ENCODE results near the gene SESTD1.
"Not testable (repeated sequence)": the region's sequence is repeated elsewhere in the genome, so short reads cannot be mapped to it uniquely, and the experiment has no call there.

SESTD1 gene

DNA sequence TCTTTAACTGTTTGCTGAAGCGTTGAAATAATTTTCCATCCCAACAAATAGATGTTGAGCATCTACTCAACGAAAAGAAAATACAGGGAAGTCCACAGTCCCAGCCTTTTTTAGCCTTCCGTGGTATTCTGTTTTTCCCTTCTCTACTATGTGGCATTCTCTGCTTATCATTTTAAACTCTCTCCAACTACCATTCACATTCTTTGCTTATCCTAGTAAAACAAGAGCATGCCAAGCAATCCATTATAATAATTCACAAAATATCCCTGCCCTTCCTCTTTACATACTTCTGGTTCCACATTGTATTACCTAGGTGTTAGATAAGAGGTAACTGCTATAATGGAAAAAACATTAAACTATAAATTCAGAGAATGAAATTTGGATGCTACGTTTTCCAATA lies 1.6 kb upstream of the SESTD1 start:
- no peak for DNase-seq

DNA sequence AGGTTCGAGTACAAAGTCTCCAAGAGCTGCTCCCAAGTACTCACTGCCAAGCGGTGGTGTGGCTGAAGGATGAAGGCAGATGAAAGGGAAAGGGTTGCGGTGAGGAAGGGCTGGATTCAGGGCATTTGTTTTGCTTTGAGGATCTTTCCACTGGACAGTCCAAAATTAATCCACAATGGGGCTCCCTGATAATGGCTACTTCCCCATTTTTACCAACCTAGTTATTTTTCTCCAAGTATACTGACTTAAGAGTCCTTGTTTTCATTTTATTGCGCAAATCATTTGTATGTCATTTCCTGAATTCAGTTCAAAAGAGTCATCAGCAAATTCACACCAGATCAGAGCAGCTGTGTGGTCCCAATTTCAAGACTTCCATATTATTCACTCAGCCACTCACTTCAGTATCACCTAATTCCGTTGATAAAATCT lies 464 bp upstream of the SESTD1 start:
- no peak for DNase-seq

DNA sequence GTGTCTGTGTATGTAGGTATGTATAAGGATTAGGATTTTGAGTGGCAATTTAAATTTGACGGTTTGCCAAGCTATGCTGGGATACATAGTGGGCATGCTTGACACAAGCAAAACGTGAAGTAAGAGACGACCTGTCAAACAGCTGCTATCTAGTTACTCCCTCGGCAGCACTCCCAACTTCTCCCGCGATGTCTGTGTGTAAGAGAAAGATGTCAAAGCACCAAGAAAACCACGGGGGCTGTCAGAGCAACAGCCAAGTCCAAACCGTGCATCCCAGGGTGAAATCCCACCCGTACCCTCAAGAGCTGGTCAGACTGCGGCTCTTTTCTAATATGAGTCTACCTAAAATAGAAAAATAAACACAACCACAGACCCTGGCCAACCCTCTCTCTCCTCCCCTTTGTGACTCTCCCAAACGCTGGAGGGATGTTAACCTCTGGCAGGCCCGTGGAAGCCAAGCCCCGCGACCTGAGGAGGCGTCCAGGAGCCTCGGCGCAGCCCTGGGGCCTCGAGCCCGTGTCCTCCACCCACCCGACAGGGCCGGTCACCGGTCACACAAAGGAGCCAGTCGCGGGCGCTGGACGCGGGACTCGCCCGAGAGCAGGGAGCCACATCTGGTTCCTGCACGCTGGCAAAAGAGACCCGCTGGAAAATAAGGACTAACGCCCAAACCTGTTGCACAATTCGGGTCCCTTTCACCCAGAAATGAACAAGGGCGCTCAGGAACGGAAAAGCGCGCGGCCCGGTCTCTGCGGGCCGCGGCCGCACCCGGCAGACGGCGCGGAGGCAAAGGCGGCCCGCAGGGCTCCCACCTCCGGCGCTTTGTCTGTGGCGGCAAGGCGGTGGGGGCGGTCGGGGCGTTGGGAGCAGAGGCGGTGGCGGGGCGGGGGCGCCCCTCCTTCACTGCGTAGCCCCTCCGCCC lies 925 bp downstream of the SESTD1 start:
- peak in 1 of 2 donors; percentile 26 for DNase-seq

DNA sequence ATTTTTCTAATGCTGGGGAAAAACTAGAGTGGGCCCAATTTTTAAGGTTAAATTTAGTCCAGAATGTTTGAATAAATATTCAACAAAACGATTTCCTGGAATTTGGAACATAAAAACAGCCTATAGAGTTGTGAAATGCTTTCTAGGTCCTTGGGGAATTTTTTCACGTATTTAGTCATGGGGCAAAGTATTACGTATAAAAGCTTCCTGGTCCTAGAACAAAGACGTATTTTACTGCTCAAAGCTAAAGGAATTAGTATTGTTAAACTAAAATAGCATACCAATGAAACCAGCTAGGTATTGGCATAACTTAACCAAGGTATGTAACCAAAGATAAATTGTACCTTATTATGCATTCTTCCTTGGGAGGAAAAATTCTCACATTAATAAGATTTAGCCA lies 1.6 kb downstream of the SESTD1 start:
- DNase-seq, result no peak

DNA sequence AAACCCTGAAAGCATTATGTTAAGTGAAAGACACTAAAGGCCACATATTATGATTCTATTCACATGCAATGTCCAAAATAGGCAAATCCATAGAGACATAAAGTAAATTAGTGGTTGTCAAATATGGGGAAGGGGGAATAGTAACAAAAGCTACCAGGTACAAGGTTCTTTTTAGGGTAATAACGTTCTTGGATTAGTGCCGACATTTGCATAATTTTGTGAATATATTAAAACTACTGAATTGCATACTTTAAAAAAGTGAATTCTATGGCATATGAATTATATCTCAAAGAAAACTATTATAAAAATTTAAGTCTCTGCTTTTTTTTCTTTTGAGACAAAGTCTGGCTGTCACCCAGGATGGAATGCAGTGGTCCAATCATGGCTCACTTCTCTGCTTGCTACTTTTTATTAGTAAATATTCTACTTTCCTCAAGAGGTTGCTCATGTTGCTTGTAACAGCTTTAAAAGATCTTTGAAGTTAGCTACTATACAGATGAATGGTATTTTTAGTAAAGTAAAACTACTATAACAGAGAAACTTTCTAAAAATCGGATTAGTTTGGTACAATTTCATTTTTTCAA lies 2.5 kb downstream of the SESTD1 start:
- DNase-seq, result no peak

DNA sequence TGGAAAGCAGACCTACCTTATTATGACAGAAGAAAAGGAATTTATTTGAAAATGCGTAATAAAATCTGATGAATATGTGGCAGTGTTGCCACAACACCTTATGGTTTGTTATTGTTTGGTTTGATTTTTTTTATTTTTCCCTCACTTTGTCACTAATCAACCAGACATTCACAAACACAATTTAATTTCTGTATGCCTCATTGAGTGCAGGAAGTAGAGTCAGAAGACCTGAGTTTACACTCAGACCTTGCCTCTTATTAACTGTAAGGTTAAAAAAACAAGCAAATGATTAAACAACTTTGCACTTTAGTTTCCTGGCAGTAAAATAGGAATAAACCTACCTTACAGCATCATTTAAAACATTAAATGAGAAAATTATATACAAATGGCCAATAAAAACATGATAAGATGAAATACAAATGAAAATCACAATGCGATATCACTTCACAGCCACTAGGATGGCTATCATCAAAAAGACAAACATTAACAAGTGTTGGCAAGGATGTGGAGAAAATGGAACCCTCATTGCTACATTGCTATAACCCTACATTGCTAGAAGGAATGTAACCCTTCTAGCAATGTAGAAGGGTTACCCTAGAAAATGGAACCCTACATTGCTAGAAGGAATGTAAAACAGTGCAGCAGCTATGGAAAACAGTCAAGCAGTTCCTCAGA lies 3.3 kb downstream of the SESTD1 start:
- no peak for DNase-seq

DNA sequence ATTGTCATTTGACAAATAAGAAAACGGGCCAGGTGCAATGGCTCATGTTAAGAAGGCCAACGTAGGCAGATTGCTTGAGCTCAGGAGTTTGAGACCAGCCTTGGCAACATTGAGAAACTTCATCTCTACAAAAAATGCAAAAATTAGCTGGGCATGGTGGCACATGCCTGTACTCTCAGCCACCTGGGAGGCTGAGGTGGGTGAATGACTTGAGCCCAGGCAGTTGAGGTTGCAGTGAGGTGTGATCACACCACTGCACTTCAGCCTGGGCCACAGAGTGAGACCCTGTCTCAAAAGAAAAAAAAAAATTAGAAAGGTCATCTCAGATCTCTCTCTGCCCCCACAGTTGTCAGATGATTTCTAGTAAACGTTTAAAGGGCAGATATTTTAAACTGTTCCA lies 4.4 kb downstream of the SESTD1 start:
- no peak for DNase-seq

DNA sequence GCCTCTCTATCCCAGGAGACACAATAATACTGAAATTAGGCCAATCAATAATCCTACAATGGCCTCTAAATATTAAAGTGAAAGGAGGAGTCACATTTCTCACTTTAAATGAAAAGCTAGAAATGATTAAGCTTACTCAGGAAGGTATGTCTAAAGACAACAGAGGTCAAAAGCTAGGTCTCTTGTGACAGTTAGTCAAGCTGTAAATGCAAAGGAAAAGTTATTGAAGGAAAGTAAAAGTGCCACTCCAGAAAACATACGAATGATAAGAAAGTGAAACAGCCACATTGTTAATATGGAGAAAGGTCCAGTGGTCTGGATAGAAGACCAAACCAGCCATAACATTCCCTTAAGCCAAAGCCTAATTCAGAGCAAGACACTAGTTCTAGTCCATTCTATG lies 9.5 kb downstream of the SESTD1 start:
- no peak for DNase-seq

DNA sequence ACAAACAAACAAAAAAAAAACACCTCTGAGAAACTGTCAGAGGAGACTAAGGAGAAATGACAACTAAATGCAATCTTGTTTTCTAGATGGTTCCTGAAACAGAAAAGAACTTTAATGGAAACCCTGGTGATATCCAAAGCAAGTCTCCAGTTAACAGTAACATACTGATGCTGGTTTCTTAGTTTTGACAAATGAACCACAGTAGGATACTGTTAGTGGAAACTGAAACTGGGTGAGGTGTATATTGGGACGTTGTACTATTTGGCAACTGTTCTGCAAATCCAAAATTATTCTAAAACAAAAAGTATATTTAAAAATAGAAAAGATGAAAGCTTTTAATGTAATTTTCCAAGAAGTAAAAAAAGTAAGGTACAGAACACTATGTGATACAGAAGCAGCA lies 11.4 kb downstream of the SESTD1 start:
- no peak for DNase-seq

DNA sequence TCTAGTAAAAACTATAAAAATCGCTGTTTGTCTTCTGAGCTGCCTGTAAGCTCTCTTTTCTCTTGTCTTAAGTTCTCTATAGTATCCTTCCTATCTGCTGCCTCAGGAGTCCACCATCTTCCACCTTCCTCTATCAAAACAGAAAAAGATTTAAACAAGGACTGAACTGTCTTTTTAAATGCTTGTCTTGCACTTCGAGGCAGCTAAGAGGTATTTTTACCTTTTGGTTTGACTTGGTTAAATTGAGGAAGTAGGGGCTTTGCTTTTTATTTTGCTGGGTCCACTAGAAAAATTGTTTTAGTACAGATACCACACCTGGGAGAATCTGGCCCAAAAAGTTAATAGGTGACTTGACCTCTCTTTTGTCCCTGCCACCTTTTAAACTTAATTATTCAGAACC lies 12.2 kb downstream of the SESTD1 start:
- DNase-seq, result no peak

DNA sequence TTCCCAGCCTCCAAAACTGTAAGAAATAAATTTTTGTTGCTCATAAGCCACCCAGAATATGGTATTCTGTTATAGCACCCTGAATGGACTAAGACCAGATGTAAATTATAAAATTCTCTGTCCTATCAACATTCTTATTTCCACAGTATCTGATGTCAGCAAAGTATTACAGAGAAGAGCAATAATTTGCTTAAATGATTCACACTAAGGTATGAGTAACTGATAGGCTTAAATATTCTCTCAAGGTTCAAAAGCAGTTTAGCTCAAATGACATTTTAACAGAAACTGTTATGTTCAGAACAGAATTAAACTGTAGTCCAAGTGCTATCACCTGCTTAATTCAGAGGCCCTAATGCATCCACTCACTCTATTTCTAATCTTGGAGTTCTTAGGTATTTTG lies 12.8 kb downstream of the SESTD1 start:
- DNase-seq, result no peak

DNA sequence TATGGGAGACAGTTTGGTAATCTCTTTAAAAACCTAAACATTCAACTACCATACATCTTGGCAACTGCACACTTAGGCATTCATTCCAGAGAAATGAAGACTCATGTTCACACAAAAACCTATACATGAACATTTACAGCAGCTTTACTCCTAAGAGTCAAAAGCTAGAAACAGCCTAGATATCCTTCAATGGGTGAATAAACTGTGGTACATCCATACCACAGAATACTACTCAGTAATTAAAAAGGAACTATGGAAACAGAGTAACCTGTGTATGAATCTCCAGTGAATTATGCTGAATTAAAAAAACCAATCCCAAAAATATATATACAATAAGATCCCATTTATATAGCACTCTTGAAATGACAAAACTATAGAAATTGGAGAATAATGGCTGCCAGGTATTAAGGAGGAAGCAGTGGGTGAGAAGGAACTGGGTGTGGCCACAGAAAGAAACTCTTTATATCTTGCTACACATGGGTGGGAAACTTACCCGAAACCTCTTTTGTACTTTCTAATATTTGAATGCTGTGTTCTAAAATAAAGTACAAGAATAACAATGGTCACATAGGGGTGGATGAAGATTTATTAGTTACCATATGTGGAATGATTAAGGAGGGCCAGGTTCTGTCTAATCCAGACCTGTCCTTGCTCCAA lies 13.7 kb downstream of the SESTD1 start:
- DNase-seq, result no peak

DNA sequence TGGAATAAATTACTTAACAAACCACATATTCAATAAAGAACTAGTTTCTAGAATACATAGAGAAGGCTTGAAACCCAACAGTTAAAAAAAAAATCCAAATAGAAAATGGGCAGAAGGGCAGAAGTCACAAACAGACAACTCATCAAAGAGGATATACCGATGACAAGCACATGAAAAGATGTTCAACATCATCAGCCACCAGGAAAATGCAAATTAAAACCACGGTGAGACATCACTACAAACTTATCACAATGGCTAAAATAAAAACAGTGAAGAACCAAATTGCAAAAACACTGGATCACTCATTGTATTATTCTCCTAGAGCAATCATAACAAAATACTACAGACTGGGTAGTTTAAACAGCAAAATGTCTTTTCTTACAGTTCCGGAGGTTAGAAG lies 14.5 kb downstream of the SESTD1 start:
- no peak for DNase-seq

DNA sequence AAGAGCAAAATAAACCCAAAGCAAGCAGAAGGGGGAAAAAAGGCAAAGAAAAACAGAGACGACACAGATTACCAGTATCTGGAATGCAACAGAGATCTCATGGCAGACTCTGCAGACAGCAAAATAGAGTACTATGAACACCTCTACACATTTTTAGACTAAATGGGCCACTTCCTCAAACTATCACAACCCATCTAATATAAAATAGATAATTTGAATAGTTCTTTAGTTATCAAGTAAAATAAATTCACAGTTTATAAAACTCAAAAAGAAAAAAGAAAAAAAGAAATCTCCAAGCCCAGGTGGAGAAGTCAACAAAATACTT lies 16.6 kb downstream of the SESTD1 start:
- no peak for DNase-seq

DNA sequence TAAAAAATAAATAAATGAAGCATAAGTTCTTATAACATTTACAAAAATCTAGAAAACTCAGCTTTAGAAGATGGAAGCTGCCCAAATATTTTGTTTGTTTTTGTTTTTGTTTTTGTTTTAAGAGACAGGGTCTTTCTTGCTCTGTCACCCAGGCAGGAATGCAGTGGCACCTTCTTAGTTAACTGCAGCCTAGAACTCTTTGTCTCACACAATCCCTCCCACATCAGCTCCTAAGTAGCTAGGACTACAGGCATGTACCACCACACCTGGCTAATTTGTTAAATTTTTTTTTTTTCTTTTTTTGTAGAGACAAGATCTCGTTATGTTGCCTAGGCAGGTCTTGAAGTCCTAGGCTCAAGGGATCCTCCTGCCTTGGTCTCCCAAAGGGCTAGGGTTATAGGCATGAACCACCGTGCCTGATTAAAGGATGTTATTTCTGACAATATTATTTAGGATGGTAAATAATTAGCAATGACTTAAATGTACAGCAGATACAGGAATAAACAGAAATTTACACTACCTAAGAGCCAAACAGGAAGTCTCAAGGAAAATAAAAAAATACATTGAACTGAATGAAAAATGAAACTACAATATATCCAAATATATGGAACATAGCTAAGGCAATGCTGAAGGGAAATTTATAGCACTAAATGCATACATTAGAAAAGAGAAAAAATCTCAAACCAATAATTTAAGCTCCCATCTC lies 17.2 kb downstream of the SESTD1 start:
- DNase-seq, result no peak

DNA sequence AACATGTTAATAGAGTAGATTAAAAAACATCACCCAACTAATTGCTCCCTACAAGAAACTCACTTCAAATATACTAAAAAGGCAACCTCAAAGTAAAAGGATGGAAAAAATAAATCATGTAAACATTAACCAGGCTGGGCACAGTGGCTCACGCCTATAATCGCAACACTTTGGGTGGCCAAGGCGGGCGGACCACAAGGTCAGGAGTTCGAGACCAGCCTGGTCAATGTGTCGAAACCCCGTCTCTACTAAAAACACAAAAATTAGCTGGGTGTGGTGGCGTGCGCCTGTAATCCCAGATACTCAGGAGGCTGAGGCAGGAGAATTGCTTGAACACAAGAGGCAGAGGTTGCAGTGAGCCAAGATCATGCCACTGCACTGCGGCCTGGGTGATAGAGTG lies 18.8 kb downstream of the SESTD1 start:
- not testable (repeated sequence) for DNase-seq

DNA sequence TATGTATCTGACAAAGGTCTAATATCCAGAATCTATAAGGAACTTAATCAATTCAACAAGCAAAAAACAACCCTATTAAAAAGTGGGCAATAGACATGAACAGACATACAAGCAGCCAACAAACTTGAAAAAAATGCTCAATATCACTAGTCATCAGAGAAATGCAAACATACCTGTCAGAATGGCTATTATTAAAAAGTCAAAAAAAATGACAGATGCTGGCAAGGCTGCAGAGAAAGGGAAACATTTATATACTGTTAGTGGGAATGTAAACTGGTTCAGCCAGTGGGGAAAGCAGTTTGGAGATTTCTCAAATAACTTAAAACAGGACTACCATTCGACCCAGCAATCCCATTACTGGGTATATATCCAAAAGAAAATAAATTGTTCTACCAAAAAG lies 21.6 kb downstream of the SESTD1 start:
- DNase-seq, result no peak

DNA sequence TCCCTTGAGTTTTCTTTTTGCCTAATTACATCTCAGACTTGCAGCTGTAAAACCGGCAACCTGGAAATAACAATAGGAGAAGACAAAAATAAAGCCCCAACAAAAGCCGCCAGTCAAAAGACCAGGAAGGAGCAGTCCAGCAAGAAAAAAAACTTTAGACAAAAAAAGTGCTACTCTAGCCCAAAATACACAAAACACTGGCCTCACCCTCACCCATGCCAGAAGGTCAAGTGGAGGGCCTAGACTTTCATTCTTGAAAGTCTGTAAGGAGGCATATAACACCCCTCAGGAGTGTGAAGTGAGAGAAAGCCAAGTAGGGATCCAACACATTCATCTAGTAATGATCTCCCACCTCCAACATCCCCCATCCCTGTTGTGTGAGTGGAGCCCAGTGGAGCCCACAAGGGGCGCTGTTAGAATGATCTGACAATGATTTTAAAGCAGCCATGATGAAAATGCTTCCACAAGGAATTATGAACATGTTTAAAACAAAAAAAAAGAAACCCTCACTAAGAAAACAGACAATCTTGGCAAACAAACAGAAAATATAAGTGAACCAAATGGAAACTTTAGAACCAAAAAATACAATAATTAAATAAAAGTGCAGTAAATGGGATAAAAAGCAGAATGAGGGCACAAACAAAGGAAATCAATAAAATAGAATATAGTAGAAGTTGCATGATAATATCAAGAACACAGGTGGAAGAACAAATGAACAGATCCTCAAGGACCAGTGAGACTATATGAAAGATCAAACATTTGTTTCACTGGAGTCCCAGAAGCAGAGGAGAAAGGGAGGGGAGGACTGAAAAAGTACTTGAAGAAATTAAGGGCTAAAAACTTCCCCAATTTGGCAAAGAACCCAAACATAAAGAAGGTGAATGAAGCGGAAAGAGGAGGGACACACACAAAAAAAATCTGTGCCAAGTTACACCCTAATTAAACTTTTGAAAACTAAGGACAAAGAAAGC lies 23.9 kb downstream of the SESTD1 start:
- no peak for DNase-seq

DNA sequence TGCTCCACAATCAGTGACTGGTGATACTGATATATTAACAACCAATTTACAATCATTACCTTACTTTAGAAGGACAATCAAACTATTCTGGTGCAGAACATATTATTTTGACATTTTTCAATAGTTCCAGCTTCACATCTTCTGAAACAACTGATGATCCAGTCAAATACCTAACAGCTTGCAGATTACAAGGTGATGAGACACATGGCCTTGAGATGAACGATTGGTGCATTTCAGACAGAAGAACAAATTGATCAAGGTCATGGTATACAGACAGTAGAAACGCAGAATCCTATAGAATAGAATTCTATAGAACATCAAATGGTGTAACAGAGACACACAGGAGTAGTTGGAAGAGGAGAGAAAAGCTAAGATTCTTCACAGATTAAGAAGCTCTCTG lies 24.8 kb downstream of the SESTD1 start:
- DNase-seq, result no peak

DNA sequence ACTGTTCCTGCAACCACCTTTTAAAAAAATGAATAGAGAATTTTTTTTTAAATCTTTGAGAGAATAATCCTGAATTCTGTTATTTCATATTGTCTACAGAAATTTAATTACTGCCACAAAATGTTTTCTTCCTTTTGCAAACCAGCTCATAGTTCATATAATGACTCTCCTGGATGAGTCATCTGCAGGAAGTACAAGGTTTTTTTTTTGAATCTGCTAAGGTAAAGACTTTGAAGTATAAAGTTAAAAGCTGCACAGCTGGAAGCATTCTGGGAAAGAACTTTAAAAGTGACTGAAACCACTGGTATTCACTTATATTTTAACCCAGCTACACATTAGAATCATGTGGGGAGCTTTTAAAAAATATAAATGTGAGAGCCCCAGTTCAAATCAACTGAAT lies 25.4 kb downstream of the SESTD1 start:
- no peak for DNase-seq

DNA sequence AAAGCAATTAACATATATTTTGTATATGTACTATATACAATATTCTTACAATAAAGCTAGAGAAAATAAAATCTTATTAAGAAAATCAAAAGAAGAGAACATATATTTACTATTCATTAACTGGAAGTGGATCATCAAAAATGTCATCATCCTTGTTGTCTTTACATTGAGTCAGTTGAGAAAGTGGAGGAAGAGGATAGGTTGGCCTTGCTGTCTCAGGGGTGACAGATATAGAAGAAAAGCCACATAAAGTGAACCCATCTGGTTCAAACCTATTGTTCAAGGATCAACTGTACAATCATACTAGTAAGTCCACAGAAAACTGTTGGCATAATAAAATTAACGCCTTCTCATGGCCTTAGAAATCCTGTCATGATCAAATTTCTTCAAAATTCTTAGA lies 26.6 kb downstream of the SESTD1 start:
- DNase-seq, result no peak
